NCI-H2227 (cell line): ENCODE measurements around the gene CRCP.
A peak's percentile ranks its signal among the peaks of the same experiment; 100 is the strongest.
"Not testable (repeated sequence)": the region's sequence is repeated elsewhere in the genome, so short reads cannot be mapped to it uniquely, and the experiment has no call there.

ENCODE experiments used
- DNase-seq: peaks from one replicate; lab custom pipeline; 2025; ENCODE audit not compliant: unreplicated experiment; lab: John Stamatoyannopoulos, UW

Gene CRCP

GRCh38 chr7:66152371-66153191, 37.9 kb downstream of the CRCP start:
- DNase-seq = no peak

GRCh38 chr7:66153691-66154090, 39.0 kb downstream of the CRCP start:
- no peak for DNase-seq

GRCh38 chr7:66156035-66156434, 41.4 kb downstream of the CRCP start:
- not testable (repeated sequence) for DNase-seq

DNA sequence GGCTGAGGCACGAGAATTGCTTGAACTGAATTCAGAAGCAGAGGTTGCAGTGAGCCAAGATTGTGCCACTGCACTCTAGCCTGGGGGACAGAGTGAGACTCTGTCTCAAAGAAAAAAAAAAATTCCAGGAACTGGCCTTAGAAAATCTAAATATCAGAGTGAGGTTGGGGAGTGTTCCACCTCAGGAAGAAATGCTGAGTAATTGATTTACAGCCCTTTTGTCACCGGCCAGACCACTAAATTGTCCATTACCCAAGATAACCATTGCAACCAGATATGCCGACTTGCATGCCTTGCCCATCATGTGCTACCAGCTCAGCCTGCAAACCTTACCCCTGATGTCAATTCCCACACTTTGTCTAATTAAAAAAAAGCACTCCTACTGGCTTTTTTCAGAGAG, 42.4 kb downstream of the CRCP start:
- DNase-seq = no peak

- DNase-seq = no peak
Observed at GRCh38 chr7:66162622-66163021, 48.0 kb downstream of the CRCP start.

DNA sequence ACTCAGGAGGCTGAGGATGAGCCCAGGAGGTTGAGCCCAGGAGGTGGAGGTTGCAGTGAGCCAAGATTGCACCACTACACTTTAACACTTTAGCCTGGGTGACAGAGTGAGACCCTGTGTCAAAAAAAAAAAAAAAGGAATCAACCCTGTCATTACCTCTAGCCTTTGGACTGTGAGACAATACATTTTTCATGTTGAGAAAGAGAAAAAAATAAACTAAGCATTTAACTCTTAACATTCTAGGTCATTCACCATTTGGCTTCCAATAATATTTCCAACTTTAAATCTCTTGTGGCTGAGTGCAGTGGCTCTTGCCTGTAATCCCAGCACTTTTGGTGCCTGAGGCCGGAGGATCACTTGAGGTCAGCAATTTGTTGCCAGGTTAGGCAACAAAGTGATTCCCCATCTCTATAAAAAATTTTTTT, 48.6 kb downstream of the CRCP start:
- DNase-seq = no peak

DNA sequence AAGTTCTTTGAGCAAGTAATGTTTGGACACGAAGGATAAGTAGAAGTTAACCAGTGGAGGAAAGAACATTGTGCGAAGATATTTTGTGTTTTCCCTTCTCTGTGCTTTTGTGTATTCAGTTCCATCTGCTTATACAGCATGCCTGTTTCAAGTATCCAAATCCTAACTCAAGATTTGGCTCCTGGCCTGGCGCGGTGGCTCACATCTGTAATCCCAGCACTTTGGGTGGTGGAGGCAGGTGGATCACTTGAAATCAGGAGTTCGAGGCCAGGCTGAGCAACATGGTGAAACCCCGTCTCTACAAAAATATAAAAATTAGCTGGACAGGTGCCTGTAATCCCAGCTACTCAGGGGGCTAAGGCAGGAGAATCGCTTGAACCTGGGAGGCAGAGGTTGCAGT, 49.7 kb downstream of the CRCP start:
- no peak for DNase-seq

GRCh38 chr7:66167773-66168387, 53.2 kb downstream of the CRCP start:
- DNase-seq = peak; percentile 47

- no peak for DNase-seq
Observed at GRCh38 chr7:66169616-66170015, 55.0 kb downstream of the CRCP start.

DNA sequence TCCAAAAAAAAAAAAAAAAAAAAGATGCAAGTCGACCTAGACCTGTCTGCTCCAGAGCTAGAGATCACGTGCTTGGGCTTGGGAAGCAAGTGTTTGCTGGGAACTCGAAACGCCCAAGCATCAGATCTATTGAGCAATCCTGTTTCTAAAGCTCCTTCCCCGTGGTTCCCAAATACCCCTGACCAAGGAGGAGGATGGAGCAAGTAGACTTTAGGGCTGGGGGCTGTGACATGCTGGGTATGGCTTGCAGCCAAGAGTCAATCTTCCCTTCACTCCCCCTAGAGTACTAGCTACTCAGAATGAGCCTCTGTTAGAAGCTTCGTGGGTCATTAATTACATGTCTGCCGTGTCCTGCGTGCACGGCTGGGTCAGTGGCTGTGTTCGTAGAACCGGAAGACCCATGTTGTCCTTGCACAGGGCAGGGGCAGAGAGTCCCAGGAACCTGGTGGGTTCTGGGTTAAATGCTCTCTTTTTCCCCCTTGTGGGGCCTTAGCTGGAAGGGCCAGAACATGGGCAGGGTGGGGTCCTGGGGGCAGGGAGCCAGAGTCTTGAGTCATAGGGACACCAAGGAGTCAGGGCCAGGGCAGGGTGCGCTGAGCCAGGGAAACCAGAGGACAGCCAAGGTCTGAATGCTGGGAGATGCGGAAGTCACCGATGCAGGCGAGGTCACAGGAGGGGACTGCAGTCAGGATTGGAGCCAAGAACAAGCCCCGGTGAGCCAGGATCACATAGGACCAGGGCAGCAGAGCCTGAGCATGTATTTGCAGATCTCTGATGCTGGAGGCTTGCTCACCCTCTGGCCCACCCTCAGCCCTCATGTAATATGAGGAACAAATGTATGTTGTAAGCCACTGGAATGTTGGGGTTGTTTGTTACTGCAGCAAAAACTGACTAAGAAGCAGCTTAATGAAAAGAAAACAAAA, 55.9 kb downstream of the CRCP start:
- DNase-seq = peak; percentile 64

GRCh38 chr7:66172536-66173401, 58.1 kb downstream of the CRCP start:
- not testable (repeated sequence) for DNase-seq

- DNase-seq = no peak
Observed at GRCh38 chr7:66173856-66174255, 59.2 kb downstream of the CRCP start.

DNA sequence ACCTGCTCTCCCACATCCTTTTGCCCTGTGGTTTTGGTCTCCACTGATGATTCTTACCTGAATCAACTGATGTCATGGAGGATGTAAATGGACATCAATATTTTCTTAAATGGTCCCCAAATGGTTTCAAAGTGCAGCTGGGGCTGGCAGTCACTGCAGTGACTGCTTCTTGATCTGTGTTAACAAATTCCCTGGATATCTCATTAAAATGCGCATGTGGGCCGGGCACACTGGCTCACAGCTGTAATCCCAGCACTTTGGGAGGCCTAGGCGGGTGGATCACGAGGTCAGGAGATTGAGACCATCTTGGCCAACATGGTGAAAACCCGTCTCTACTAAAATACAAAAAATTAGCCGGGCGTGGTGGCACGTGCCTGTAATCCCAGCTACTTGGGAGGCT, 60.4 kb downstream of the CRCP start:
- not testable (repeated sequence) for DNase-seq

GRCh38 chr7:66176914-66177313, 62.3 kb downstream of the CRCP start:
- DNase-seq = no peak

DNA sequence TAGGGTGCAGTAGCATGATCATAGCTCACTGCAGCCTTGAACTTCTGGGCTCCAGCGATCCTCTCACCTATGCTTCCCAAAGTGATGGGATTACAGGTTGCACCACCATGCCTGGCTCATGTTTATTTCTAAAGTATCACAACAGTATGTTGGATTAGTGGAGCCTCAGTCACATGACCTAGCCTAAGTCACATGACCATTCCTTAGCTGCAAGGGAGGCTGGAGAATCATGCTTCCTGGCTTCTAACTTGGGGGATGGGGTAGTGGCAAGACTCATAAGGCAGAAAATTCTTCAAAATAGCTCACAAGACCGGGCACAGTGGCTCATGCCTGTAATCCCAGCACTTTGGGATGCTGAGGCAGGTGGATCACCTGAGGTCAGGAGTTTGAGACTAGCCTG, 63.6 kb downstream of the CRCP start:
- DNase-seq = no peak

GRCh38 chr7:66181329-66181728, 66.7 kb downstream of the CRCP start:
- DNase-seq = no peak

- DNase-seq = no peak
Observed at GRCh38 chr7:66181845-66182244, 67.2 kb downstream of the CRCP start.

- DNase-seq = no peak
Observed at GRCh38 chr7:66182920-66183319, 68.3 kb downstream of the CRCP start.

- no peak for DNase-seq
Observed at GRCh38 chr7:66183700-66184099, 69.1 kb downstream of the CRCP start.

GRCh38 chr7:66185680-66186187, 71.1 kb downstream of the CRCP start:
- DNase-seq = no peak
